ENCODE results near the gene MIPOL1. TPM values are rescaled to one million over a fixed set of nuclear protein-coding genes. Genes with fewer than 3 reads are reported as not detected.

MIPOL1 gene
- total RNA-seq, 1 donor from 2014 or later: 18.4 TPM

- no peaks in the 10 kb centered on the region for H3K36me3 ChIP-seq
- no peaks in the 10 kb centered on the region for H3K27me3 ChIP-seq
- H3F3A ChIP-seq (ENCODE audit: low read depth): peaks cover 27% of the 10 kb centered on the region
- TF ChIP-seq EZH2phosphoT487 (IDR thresholded peaks at IDR 0.05) (no peak), EZH2 (IDR thresholded peaks at IDR 0.05) (no peak), CTCF (IDR thresholded peaks at IDR 0.05) (no peak)
- H3K9me3 Mint-ChIP-seq: peaks cover 2% of the 10 kb centered on the region
- no peak overlapping the region for H3K4me3 ChIP-seq
- H3K4me1 Mint-ChIP-seq: peaks cover 15% of the 10 kb centered on the region
- H3K27me3 Mint-ChIP-seq (ENCODE audit: insufficient read depth, low read depth): peaks cover 5% of the 10 kb centered on the region
- H3K4me1 ChIP-seq: peaks cover 4% of the 10 kb centered on the region
- no peaks in the 10 kb centered on the region for H3K9me3 ChIP-seq (ENCODE audit: low read depth)
- H2AFZ ChIP-seq (replicated peaks): no peak overlapping the region
- no peak overlapping the region for H3K9ac ChIP-seq
- no peak for DNase-seq (ENCODE audit: low spot score)
- no peaks in the 10 kb centered on the region for H4K20me1 ChIP-seq (ENCODE audit: low read depth)
- H3K36me3 Mint-ChIP-seq: peaks cover 2% of the 10 kb centered on the region
- H3K4me2 ChIP-seq: no peak overlapping the region
- no peak overlapping the region for H3K4me3 Mint-ChIP-seq
- no peak overlapping the region for H3K27ac ChIP-seq
- H3K27ac Mint-ChIP-seq: no peak overlapping the region
- peaks cover 10% of the 10 kb centered on the region for H3K79me2 ChIP-seq (ENCODE audit: low read depth)
These were observed 3.0 kb upstream of the MIPOL1 start for GRCh38 chr14:37194698-37195097.

- Mint-ChIP-seq H3K4me1 (peaks cover 15% of the 10 kb centered on the region), H3K4me3 (no peak overlapping the region), H3K27ac (no peak overlapping the region), H3K9me3 (peaks cover 2% of the 10 kb centered on the region), H3K36me3 (peaks cover 1% of the 10 kb centered on the region), H3K27me3 (ENCODE audit: insufficient read depth, low read depth) (peaks cover 5% of the 10 kb centered on the region)
- Histone ChIP-seq H3K9me3 (ENCODE audit: low read depth) (no peaks in the 10 kb centered on the region), H4K20me1 (ENCODE audit: low read depth) (no peaks in the 10 kb centered on the region), H2AFZ (replicated peaks) (no peak overlapping the region), H3K4me1 (peaks cover 4% of the 10 kb centered on the region), H3K4me3 (no peak overlapping the region), H3K27ac (no peak overlapping the region), H3K36me3 (no peaks in the 10 kb centered on the region), H3K4me2 (no peak overlapping the region), H3K9ac (no peak overlapping the region), H3K79me2 (ENCODE audit: low read depth) (peaks cover 10% of the 10 kb centered on the region), H3K27me3 (no peaks in the 10 kb centered on the region), H3F3A (ENCODE audit: low read depth) (peaks cover 27% of the 10 kb centered on the region)
- TF ChIP-seq CTCF (IDR thresholded peaks at IDR 0.05): no peak
- TF ChIP-seq EZH2 (IDR thresholded peaks at IDR 0.05): no peak
- no peak for TF ChIP-seq EZH2phosphoT487 (IDR thresholded peaks at IDR 0.05)
- DNase-seq (ENCODE audit: low spot score): no peak
These were observed 2.4 kb upstream of the MIPOL1 start for GRCh38 chr14:37195327-37195726.

GRCh38 chr14:37196604-37197420 lies 925 bp upstream of the MIPOL1 start:
- peaks cover 15% of the 10 kb centered on the region for H3K4me1 Mint-ChIP-seq
- no peaks in the 10 kb centered on the region for H3K36me3 Mint-ChIP-seq
- Histone ChIP-seq H3K27ac (no peak overlapping the region), H3K4me2 (peak overlapping the region; percentile 83), H3K79me2 (ENCODE audit: low read depth) (peaks cover 10% of the 10 kb centered on the region), H3K9ac (no peak overlapping the region), H3K36me3 (no peaks in the 10 kb centered on the region), H3K9me3 (ENCODE audit: low read depth) (no peaks in the 10 kb centered on the region), H3K4me3 (peak overlapping the region; percentile 67), H4K20me1 (ENCODE audit: low read depth) (no peaks in the 10 kb centered on the region), H3K27me3 (no peaks in the 10 kb centered on the region), H3K4me1 (peaks cover 4% of the 10 kb centered on the region), H3F3A (ENCODE audit: low read depth) (peaks cover 27% of the 10 kb centered on the region), H2AFZ (replicated peaks) (no peak overlapping the region)
- DNase-seq (ENCODE audit: low spot score): no peak
- peaks cover 3% of the 10 kb centered on the region for H3K27me3 Mint-ChIP-seq (ENCODE audit: insufficient read depth, low read depth)
- H3K9me3 Mint-ChIP-seq: no peaks in the 10 kb centered on the region
- TF ChIP-seq EZH2phosphoT487 (IDR thresholded peaks at IDR 0.05): no peak
- TF ChIP-seq EZH2 (IDR thresholded peaks at IDR 0.05): no peak
- TF ChIP-seq CTCF (IDR thresholded peaks at IDR 0.05): no peak
- peak overlapping the region; percentile 91 for H3K4me3 Mint-ChIP-seq
- H3K27ac Mint-ChIP-seq: peak overlapping the region; percentile 97
